ENCODE results near the gene TREX2. TPM values are rescaled to one million over a fixed set of nuclear protein-coding genes. Genes with fewer than 3 reads are reported as not detected.

The TREX2 gene
- total and polyA plus RNA-seq, 12 donors = 0.28 to 4.3 (median 1.1) TPM; not detected in 2

DNA sequence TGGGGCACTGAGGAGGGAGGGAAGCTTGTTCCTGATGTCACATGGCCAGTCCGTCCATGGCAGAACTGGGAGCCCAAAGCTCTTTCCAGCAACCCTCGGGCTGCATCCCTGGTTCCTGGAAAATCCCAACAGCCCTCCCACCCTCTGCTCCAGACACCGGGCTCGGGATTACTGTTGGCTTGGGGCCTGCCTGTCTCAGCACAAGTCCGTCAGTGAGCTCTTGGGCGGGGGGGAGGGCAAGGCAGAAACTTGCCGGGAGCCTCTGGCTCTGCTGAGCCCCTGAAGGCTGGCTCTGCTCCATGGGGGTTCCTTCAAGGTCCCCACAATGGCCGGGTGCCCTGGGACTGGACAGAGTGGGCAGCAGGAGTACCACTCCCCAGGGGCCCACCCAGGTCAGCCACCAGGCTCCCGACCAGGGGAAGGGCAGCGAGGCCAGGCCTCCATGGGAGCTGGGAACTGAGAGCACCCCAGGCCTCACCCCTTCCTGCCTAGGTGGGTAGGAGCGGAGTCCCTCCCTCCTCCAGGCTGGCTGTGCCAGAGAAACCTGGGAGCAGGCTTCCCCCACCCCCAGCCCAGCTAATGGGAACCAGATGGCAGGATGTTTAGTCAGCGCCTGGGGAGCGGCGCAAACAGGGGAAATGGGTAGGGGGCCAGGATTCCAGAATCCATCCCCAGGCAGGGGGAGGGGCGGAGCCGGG, 31.0 kb upstream of the TREX2 start:
- Histone ChIP-seq H3K27ac (peak overlapping the region in 1 of 5 donors; percentile 72), H3K4me3 (no peak overlapping the region), H3K36me3 (replicated peaks in 1 of 2) (no peaks in the 10 kb centered on the region), H3K9me3 (replicated peaks in 1 of 3) (no peaks in the 10 kb centered on the region), H3K4me1 (replicated peaks in 1 of 2) (no peaks in the 10 kb centered on the region), H3K27me3 (no peaks in the 10 kb centered on the region)
- peak in 1 of 7 donors; percentile 10 for DNase-seq
- intact Hi-C loops (cut with DNase I) = no loop called here
- WGBS, 4 donors = 40 to 85% (median 73%) methylated on average over 2 to 16 of the region's 16 CpGs
- no peak for TF ChIP-seq POLR2A (IDR thresholded peaks at IDR 0.05)
- TF ChIP-seq, protein P1, sequence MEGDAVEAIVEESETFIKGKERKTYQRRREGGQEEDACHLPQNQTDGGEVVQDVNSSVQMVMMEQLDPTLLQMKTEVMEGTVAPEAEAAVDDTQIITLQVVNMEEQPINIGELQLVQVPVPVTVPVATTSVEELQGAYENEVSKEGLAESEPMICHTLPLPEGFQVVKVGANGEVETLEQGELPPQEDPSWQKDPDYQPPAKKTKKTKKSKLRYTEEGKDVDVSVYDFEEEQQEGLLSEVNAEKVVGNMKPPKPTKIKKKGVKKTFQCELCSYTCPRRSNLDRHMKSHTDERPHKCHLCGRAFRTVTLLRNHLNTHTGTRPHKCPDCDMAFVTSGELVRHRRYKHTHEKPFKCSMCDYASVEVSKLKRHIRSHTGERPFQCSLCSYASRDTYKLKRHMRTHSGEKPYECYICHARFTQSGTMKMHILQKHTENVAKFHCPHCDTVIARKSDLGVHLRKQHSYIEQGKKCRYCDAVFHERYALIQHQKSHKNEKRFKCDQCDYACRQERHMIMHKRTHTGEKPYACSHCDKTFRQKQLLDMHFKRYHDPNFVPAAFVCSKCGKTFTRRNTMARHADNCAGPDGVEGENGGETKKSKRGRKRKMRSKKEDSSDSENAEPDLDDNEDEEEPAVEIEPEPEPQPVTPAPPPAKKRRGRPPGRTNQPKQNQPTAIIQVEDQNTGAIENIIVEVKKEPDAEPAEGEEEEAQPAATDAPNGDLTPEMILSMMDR (IDR thresholded peaks at IDR 0.05) = no peak

DNA sequence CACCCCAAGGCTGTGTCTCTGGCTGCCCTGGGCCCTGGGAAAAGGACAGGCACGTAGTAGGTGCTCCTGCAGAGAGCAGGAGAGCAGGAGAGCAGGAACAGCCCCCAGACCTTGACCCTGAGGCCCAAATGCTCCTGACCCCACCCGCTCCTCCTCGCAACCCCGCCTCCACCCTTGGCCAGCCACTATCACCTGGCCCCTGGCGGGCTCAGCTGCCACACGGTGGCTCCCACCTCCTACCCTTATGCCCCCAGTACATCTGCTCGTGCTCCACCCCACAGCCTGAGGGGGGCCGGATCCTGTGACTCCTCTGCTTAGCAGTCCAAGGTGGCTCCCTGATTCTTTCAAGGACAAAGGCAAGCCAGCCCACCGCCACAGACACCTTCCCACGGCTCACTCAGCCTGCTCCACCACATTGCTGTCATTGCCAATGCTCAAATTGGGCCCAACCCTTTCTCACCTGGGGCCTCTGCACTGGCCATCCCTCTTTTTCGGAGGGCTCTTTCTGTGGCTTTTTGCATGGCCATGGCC, 30.0 kb upstream of the TREX2 start:
- H3K27me3 ChIP-seq = no peaks in the 10 kb centered on the region
- peak overlapping the region in 1 of 5 donors; percentile 72 for H3K27ac ChIP-seq
- no peaks in the 10 kb centered on the region for H3K4me1 ChIP-seq (replicated peaks in 1 of 2)
- 87 to 96% (median 90%) methylated on average over 7 to 11 of the region's 11 CpGs for WGBS, 4 donors
- no peak for DNase-seq
- H3K4me3 ChIP-seq = no peak overlapping the region
- no peak for TF ChIP-seq POLR2A (IDR thresholded peaks at IDR 0.05)
- TF ChIP-seq, protein P1 (IDR thresholded peaks at IDR 0.05) = no peak
- H3K9me3 ChIP-seq (replicated peaks in 1 of 3) = no peaks in the 10 kb centered on the region
- intact Hi-C loops (cut with DNase I) = no loop called here
- H3K36me3 ChIP-seq (replicated peaks in 1 of 2) = no peaks in the 10 kb centered on the region

DNA sequence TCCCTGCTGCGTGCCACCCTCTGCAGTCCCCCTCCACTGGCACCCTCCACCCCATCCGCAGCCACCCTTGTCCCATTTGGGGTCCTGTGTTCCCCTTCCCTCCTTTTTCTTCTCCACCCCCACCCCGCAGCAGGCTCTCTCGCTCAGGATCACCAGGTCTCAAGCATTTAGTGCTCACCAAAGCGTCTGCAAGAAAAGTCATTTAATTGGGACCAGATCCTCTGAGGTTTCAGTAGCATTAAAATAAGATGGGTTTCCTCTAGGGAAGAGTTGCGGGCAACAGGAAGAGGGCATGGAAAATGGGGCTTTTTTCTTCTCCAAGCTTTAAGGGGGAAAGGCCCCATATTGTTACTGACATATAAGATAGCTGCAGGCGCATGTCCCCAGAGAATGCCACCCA, 29.4 kb upstream of the TREX2 start:
- Histone ChIP-seq H3K27ac (peak overlapping the region in 1 of 5 donors; percentile 69), H3K4me3 (no peak overlapping the region), H3K27me3 (no peaks in the 10 kb centered on the region), H3K9me3 (replicated peaks in 1 of 3) (no peaks in the 10 kb centered on the region), H3K4me1 (replicated peaks in 1 of 2) (no peaks in the 10 kb centered on the region), H3K36me3 (replicated peaks in 1 of 2) (no peaks in the 10 kb centered on the region)
- 78 to 93% (median 85%) methylated on average over 6 to 7 of the region's 7 CpGs for WGBS, 4 donors
- no peak for DNase-seq
- TF ChIP-seq POLR2A (IDR thresholded peaks at IDR 0.05) = no peak
- TF ChIP-seq, protein P1 (IDR thresholded peaks at IDR 0.05) = no peak
- intact Hi-C loops (cut with DNase I) = no loop called here

DNA sequence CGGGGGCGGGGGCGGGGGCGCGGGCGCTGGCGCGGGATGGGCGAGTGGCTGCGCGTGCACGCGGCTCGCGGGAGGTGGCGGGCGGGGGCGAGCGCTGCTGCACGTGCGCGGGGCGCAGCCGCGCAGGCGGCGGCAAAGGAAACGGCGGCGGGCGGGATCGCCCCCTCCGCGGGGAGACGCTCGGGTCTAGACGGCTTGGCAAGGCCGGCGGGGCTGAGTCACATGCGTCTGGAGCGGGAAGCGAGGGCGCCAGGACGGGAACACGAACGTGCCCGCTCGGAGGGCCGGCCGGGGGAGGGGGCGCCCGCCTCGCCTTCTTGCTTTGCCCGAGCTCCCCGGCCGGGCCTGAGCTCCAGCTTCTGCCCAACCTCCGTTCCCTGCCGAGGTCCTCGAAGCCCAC, 28.9 kb upstream of the TREX2 start:
- DNase-seq = peak; percentile 60 to 80 (median 75)
- Histone ChIP-seq H3K4me1 (replicated peaks in 1 of 2) (no peaks in the 10 kb centered on the region), H3K9me3 (replicated peaks in 1 of 3) (no peaks in the 10 kb centered on the region), H3K27me3 (no peaks in the 10 kb centered on the region), H3K36me3 (replicated peaks in 1 of 2) (no peaks in the 10 kb centered on the region), H3K4me3 (peak overlapping the region in 1 of 4 donors; percentile 26), H3K27ac (peak overlapping the region in 1 of 5 donors; percentile 69)
- WGBS, 4 donors = 1 to 20% methylated on average over 40 to 45 of the region's 59 CpGs; no CpG with 5 or more reads in 2 of the 4 donors
- intact Hi-C loops (cut with DNase I) = no loop called here
- TF ChIP-seq, protein P1 (IDR thresholded peaks at IDR 0.05) = no peak
- TF ChIP-seq POLR2A (IDR thresholded peaks at IDR 0.05) = no peak
